Peyer's patch (tissue), 4 donors: ENCODE data around the gene TMEM123.

Experiments
- CTCF ChIP-seq, 6 experiments: fragments of 450-650 bp in 4 of 6; fragments of 200-600 bp in 2 of 6; sonication (generic) in 1 of 6; IDR thresholded peaks; one replicate each; pipeline ENCODE4 v1.5.1; 2017 to 2019; ENCODE audit warnings: antibody characterized with exemption in 6 of 6, mild to moderate bottlenecking in 3 of 6, moderate library complexity in 1 of 6
- POLR2A ChIP-seq, 2 donors: fragments of 450-650 bp; IDR thresholded peaks; one replicate each; pipeline ENCODE4 v1.5.1; 2017; ENCODE audit warnings: antibody characterized with exemption in 2 of 2, mild to moderate bottlenecking in 2 of 2, moderate library complexity in 2 of 2

- peak in 2 of 6 experiments; percentile 19 to 33 for TF ChIP-seq CTCF (IDR thresholded peaks at IDR 0.05)
- TF ChIP-seq POLR2A (IDR thresholded peaks at IDR 0.05) = no peak
Observed at GRCh38 chr11:102367364-102367763, 85.2 kb downstream of the TMEM123 start.
